Activated T-cell treated with anti-CD3 and anti-CD28 coated beads, Interleukin-2, amount 50 U/mL, for 4 hours (primary cell): Measurements from ENCODE around the gene SCAMP5. TPM values are rescaled to one million over a fixed set of nuclear protein-coding genes. Genes with fewer than 3 reads are reported as not detected.

Experiments used
- ATAC-seq, 2 donors: fragments of 200-7000 bp; cut with Tn5 transposase; one replicate each; pipeline ENCODE4 v1.10.0; 2021
- DNase-seq: peaks from one replicate; pipeline ENCODE4 v3.0.0-alpha.2; 2020
- H3K27me3 Mint-ChIP-seq: one replicate; pipeline ENCODE4 v1.8.0; 2021; ENCODE audit warnings: low read depth, mixed read lengths
- H3K36me3 Mint-ChIP-seq: one replicate; pipeline ENCODE4 v1.8.0; 2022; ENCODE audit warnings: mixed read lengths; ENCODE audit not compliant: insufficient read depth
- H3K4me1 Mint-ChIP-seq: one replicate; pipeline ENCODE4 v1.8.0; 2021; ENCODE audit warnings: low read depth, mixed read lengths
- H3K4me3 Mint-ChIP-seq: one replicate; pipeline ENCODE4 v1.8.0; 2021; ENCODE audit warnings: mild to moderate bottlenecking, moderate library complexity, mixed read lengths
- H3K9me3 Mint-ChIP-seq: one replicate; pipeline ENCODE4 v1.8.0; 2021; ENCODE audit warnings: mixed read lengths
- total RNA-seq, 3 donors: library from RNA; stranded (reverse); gene quantifications; one replicate each; pipeline ENCODE4 v1.2.1, GENCODE V29; 2021

Gene SCAMP5
- total RNA-seq, 3 donors from 2014 or later = 0.90 to 6.7 (median 1.8) TPM

DNA sequence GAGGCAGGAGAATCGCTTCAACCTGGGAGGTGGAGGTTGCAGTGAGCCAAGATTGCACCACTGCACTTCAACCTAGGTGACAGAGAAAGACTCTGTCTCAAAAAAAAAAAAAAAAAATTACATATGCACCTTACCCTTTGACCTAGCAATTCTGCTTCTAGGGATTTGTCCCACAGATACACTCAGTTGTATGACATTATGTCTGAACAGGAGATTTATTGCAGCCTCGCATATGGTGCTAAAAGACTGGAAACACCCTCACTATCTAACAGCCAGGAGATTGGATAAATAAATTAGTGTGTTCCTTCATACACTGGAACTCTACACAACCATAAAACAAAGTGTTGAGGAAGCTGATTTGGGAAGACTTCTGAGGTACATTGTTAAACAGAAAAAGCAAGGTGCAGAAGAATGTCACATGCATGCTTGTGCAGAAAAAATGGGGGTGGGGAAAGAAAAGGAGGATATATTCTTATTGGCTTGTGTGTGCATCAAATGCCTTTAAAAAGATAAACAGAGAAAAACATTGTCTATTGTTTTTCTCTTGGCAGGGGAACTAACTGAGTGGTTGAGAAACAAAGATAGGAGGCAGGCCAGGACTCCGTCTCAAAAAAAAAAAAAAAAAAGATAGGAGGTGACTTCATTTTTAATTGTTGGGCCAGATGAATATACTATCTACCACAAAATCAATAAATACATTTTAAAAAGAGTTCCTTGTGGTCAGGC lies 59.0 kb downstream of the SCAMP5 start:
- DNase-seq (no peak), ATAC-seq (no peak)
- H3K4me3 Mint-ChIP-seq = no peak overlapping the region
- no peaks in the 10 kb centered on the region for H3K4me1 Mint-ChIP-seq
- no peaks in the 10 kb centered on the region for H3K27me3 Mint-ChIP-seq
- H3K36me3 Mint-ChIP-seq = peaks cover 3% of the 10 kb centered on the region
- no peaks in the 10 kb centered on the region for H3K9me3 Mint-ChIP-seq

DNA sequence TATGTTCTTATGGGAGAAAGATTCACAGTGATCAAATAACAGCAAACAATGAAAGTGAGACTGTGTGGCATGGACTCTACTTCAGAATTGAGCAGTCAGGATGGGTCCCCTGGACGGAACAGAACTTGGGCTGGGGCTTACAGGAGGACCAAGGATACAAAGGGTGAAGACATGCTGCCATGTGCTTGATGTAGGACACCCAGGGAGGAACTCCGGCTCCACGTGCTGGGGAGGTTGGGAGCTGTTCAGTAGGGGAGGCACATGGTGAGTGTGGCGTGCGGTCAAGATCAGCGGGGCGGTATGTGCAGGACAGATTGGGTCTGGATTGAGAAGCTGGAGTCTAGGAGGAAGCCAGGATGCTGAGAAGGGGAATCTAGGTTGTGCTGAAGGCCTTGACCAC lies 60.7 kb downstream of the SCAMP5 start:
- H3K4me1 Mint-ChIP-seq = no peaks in the 10 kb centered on the region
- no peak overlapping the region for H3K4me3 Mint-ChIP-seq
- peaks cover 1% of the 10 kb centered on the region for H3K36me3 Mint-ChIP-seq
- DNase-seq (no peak), ATAC-seq (no peak)
- H3K27me3 Mint-ChIP-seq = no peaks in the 10 kb centered on the region
- no peaks in the 10 kb centered on the region for H3K9me3 Mint-ChIP-seq

DNA sequence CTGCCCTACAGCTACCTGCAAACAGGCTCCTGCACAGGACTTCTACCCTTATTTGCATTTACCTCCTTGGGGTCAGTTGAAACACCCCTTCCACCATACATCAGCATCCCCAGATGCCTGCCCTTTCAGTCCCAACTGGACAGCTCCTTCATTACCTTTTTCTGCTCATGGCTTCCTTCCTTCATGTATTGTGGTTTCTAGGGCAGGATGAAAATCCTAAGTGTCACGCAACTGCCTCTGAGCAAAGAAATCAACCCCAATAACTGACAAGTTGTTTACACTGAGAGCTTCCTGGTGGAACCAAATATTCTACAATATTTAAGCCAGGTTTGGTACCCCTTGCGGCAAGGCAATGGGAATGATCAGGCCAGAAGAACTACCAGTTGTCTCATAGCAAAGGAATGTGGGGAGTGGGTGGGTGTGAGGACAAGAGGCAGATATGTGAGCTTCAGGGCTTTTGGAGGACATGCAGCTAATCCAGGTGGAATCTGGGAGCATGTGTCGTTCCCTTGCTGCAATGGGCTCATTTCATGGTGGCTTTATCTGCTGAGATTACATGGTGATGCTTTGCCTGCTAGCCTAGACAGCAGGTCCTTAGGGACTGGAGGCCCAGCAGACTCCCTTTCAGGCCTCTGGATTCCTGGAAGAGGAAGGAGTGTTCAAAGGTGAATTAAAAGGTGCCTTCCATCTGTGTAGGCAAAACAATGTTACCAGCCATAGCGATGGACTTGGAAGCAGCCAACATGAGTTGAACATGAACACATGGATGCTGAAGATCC lies 63.0 kb downstream of the SCAMP5 start:
- Mint-ChIP-seq H3K4me1 (peaks cover 3% of the 10 kb centered on the region), H3K36me3 (no peaks in the 10 kb centered on the region), H3K9me3 (no peaks in the 10 kb centered on the region), H3K4me3 (no peak overlapping the region), H3K27me3 (no peaks in the 10 kb centered on the region)
- DNase-seq (no peak), ATAC-seq (no peak)

DNA sequence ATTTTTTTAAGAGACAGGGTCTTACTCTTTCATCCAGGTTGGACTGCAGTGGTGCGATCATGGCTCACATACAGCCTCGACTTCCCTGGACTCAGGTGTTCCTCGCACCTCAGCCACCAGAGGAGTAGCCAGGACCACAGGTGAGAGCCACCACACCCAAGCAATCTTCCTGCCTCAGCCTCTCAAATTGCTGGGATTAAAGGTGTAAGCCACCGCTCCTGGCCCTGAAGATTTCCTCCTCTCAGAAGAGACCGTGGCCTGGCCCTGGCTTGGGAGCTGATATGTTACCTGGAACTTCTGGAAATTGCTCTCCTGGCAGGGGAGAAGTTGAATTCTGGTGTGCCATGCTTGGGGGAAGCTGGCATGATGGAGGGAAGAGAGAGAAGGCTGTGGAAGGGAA lies 64.2 kb downstream of the SCAMP5 start:
- Mint-ChIP-seq H3K36me3 (no peaks in the 10 kb centered on the region), H3K4me1 (peaks cover 3% of the 10 kb centered on the region), H3K9me3 (no peaks in the 10 kb centered on the region), H3K27me3 (no peaks in the 10 kb centered on the region), H3K4me3 (no peak overlapping the region)
- ATAC-seq (no peak), DNase-seq (no peak)

DNA sequence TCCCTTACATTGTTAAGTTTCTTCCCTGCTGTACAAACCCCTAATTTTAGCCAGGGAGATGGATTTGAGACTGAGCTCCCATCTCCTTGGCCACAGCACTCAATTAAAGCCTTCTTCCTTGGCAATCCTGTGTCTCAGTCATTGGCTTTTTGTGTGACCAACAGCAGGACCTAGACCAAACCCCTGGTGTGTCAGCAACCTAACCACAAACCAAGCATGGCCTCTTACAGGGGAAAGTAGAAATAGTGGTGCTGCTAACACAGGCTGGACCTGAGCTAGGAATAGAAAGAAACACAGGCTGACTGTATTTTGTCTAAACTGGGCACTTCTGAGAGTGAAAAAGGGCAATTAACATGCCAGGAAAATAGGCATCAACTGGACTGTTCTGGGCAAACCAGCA lies 65.9 kb downstream of the SCAMP5 start:
- peaks cover 15% of the 10 kb centered on the region for H3K4me1 Mint-ChIP-seq
- H3K9me3 Mint-ChIP-seq = no peaks in the 10 kb centered on the region
- no peaks in the 10 kb centered on the region for H3K36me3 Mint-ChIP-seq
- ATAC-seq (no peak), DNase-seq (no peak)
- H3K27me3 Mint-ChIP-seq = no peaks in the 10 kb centered on the region
- H3K4me3 Mint-ChIP-seq = no peak overlapping the region

DNA sequence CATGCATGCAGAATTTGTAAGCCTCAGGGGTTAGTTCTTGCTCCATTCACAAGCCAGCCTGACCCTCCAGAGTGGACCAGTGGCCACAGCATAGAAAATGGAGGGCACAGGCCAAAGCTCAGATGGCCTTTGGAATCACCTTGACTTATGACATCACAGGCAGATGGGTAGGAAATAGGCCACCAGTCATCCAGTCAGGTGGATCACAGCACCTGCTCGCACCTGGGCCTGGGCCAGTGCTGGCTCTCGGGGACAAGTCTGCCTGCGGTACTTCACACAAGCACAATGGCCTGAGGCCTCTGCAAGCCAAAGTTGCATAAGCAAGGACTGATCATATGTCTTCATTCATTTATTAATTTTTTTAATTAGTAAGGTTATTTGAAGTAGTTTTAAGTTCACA lies 67.3 kb downstream of the SCAMP5 start:
- no peak overlapping the region for H3K4me3 Mint-ChIP-seq
- DNase-seq (no peak), ATAC-seq (no peak)
- H3K36me3 Mint-ChIP-seq = no peaks in the 10 kb centered on the region
- no peaks in the 10 kb centered on the region for H3K27me3 Mint-ChIP-seq
- H3K4me1 Mint-ChIP-seq = peaks cover 30% of the 10 kb centered on the region
- H3K9me3 Mint-ChIP-seq = no peaks in the 10 kb centered on the region

DNA sequence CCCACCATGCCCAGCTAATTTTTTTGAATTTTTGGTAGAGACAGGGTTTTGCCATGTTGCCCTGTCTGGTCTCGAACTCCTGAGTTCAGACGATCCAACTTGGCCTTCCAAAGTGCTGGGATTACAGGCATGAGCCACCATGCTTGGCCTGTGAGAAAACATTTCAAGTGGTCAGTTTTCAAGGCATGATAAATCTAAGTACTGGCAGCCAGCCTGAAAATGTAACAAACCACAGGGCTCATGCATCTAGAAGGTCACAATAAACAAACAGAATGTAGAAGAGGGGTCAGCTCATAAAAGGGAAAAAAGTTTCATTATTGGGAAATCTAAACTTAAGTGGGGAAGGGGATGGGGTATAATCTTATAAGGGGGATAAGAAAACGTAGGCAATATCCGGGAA lies 68.0 kb downstream of the SCAMP5 start:
- DNase-seq (no peak), ATAC-seq (no peak)
- Mint-ChIP-seq H3K27me3 (peaks cover 1% of the 10 kb centered on the region), H3K9me3 (no peaks in the 10 kb centered on the region), H3K4me3 (no peak overlapping the region), H3K36me3 (no peaks in the 10 kb centered on the region), H3K4me1 (peaks cover 34% of the 10 kb centered on the region)

DNA sequence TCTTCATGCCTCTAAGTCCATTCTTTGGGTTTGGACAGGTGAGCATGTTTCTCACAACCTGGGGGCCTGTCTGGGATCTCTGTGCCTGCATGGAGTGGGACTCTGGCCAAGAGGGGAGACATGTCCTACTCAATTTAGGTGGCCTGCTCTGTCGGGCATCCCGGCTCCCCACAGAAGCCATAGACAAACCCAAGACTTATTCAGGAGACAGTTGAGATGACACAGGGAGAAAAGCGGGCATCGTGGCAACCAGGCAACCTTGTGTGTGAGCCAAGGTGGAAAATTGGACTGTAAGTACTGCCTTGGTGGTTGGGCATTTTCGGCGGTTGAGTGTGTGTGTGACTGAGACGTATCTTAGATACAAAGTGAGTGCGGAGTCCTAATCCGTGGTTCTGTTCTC lies 68.5 kb downstream of the SCAMP5 start:
- no peak for DNase-seq
- Mint-ChIP-seq H3K36me3 (no peaks in the 10 kb centered on the region), H3K4me1 (peaks cover 37% of the 10 kb centered on the region)

DNA sequence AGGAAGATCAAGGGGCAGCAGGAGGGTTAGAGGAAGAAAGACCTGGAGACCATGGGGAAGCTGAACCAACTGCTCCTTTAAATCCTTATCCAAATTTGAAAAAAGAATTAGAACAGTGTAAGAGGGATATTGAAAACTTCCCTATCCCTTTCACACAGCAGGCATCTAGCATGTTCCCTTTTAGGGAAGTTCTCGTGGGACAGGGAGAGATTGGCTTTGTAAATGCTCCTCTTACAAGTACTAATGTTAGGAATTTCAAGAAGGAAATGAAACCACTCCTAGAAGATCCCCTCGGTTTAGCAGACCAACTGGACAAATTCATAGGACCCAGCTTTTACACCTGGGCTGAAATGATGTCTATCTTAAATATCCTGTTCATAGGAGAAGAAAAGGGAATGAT lies 69.5 kb downstream of the SCAMP5 start:
- ATAC-seq (no peak), DNase-seq (no peak)
- peaks cover 41% of the 10 kb centered on the region for H3K4me1 Mint-ChIP-seq
- no peaks in the 10 kb centered on the region for H3K9me3 Mint-ChIP-seq
- peaks cover 3% of the 10 kb centered on the region for H3K27me3 Mint-ChIP-seq
- H3K36me3 Mint-ChIP-seq = no peaks in the 10 kb centered on the region
- no peak overlapping the region for H3K4me3 Mint-ChIP-seq

More for the DNA sequence above, 68.5 kb downstream of the SCAMP5 start:
- no peak for ATAC-seq
- no peaks in the 10 kb centered on the region for H3K9me3 Mint-ChIP-seq
- H3K27me3 Mint-ChIP-seq = peaks cover 3% of the 10 kb centered on the region
- no peak overlapping the region for H3K4me3 Mint-ChIP-seq

DNA sequence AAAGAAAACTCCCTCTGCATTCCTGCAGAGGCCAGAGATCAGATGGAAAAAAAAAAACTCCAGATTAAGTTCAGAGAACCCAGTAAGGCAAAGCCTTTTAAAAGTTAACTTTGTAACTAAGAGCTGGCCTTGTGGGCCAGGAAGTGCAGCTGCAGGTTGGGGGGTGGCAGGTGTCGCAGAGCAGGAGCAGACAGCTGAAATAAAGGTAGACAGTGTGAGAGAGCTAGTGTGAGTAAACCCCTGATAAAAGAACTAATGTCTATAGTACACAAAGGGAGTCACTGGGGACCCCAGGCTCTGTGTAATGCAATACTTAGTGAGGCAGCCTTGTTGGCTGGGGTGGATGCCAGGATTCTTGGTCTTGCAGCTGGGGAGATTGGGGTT lies 70.1 kb downstream of the SCAMP5 start:
- no peaks in the 10 kb centered on the region for H3K36me3 Mint-ChIP-seq
- no peak overlapping the region for H3K4me3 Mint-ChIP-seq
- no peaks in the 10 kb centered on the region for H3K9me3 Mint-ChIP-seq
- no peak for ATAC-seq
- H3K27me3 Mint-ChIP-seq = peaks cover 4% of the 10 kb centered on the region
- peaks cover 41% of the 10 kb centered on the region for H3K4me1 Mint-ChIP-seq
- DNase-seq = no peak

DNA sequence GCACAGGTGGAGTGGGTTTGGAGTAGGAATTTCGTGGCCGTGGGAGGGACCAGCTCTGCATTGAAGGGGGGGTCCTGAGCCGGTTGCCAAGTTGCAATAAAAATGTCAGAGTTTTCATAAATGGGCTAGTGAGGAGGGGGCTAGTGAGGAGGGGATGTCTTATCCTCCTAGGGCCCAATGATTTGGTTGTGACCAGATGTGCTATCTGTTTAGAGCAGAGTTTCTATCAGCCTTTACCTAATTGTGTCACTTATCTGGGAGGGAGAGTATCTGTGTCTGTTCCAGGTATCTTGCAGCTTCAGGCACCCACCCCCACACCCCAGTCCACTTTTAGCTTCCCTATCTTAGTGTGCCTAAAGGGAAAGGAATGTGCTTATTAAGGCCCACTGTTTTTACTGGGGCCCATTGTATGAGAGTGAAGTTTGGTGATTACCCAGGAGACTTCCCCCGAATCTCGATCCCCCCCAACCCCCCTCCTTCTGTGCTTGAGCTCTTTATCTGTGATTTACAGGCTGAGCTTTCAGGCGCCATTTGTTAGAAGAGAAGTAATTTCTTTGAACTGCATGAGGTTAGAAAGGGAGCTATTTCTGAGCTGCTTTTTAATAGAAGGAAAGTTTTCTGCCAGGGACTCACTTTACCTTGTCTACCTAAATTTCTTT lies 70.6 kb downstream of the SCAMP5 start:
- ATAC-seq (no peak), DNase-seq (no peak)
- Mint-ChIP-seq H3K9me3 (no peaks in the 10 kb centered on the region), H3K36me3 (no peaks in the 10 kb centered on the region), H3K4me1 (peaks cover 41% of the 10 kb centered on the region), H3K27me3 (peaks cover 4% of the 10 kb centered on the region), H3K4me3 (no peak overlapping the region)

DNA sequence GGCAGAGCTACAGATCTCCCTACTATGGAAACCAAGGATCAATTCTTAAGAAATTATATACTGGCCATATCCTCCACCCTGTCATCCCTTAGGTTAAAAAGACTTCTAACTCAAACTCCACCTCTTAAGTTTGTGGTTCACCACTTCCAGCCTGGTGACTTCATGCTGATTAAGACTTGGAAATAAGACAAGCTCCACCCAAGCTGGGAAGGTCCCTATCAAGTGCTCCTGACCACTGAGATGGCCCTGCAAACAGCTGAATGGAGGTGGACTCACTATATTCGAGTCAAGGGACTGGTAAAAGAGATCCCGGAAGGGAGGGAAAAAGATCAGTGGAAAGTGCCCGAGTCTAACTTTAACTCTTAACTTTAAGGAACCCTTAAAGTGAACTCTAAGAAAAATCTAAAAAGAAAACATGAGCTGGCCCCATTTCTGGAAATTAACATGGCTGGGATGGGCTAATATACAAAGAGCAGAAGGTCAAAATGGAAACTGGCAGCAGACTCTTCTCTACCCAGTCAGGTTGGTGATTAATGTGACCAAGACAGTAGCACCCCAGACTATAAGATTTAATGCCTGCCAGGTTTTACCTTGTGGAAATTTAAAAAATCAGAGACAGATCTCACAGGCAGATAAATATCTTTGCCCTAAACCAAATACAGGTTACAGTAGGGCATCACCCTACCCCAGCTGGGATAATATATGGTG lies 71.9 kb downstream of the SCAMP5 start:
- DNase-seq = no peak
- H3K4me3 Mint-ChIP-seq = peak overlapping the region; percentile 22
- H3K9me3 Mint-ChIP-seq = no peaks in the 10 kb centered on the region
- H3K4me1 Mint-ChIP-seq = peaks cover 38% of the 10 kb centered on the region
- peak; percentile 75 to 76 for ATAC-seq
- H3K36me3 Mint-ChIP-seq = no peaks in the 10 kb centered on the region
- peaks cover 4% of the 10 kb centered on the region for H3K27me3 Mint-ChIP-seq

DNA sequence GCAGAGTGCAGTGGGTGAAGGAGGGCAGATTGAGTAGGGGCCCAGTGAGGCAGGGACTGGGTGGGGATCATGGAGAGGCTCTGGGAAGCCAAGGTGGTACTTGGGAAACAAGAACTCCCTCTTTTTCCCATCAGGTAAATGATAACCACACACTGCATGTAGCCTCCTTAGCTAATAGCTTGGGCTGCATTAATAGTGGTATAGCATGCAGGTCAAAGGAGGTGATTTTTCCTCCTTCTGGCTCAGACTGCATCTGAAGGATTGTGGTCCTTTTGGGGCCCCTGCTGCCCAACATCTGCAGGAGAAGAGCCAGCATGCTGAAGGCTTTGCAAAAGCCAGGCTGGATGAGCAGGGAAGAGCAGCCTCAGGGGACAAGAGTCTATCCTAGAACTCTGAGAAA lies 73.4 kb downstream of the SCAMP5 start:
- Mint-ChIP-seq H3K36me3 (no peaks in the 10 kb centered on the region), H3K4me1 (peaks cover 38% of the 10 kb centered on the region), H3K27me3 (peaks cover 4% of the 10 kb centered on the region), H3K4me3 (no peak overlapping the region), H3K9me3 (no peaks in the 10 kb centered on the region)
- DNase-seq (no peak), ATAC-seq (no peak)

DNA sequence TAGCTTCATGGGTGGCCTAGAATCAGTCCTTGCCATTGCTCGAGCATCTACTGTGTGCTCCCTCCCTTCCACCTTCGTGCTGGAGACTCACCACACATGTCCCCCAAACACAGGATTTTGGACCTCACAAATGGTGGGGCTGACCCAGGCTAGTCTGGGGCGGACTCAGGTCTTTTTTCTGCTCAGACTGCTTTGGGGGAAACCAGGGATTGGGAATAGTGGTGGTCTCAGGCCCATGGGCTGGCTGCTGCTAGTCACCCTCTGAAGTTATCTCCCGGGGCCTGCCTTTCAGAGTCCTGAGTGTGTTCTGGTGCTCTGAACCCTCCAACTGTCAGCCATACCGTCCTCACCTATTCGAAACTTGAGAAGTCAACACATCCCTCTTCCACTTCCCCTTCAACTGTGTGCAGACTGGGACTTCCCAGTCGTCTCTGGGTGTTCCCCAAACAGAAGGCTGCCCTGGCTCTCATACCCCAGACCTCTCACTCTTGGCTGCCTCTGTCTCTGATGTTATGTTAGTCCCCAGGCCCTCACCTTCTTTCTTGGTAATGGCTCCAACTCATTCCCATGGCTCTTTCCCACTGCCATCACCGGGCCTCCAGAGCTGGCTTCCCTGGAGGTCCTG lies 74.0 kb downstream of the SCAMP5 start:
- H3K4me1 Mint-ChIP-seq = peaks cover 38% of the 10 kb centered on the region
- no peaks in the 10 kb centered on the region for H3K36me3 Mint-ChIP-seq
- H3K27me3 Mint-ChIP-seq = peaks cover 4% of the 10 kb centered on the region
- no peak overlapping the region for H3K4me3 Mint-ChIP-seq
- no peaks in the 10 kb centered on the region for H3K9me3 Mint-ChIP-seq
- DNase-seq (no peak), ATAC-seq (no peak)
